Measurements from ENCODE around the gene SCGB2B2.

GRCh38 chr19:34651747-34652146, 25.2 kb downstream of the SCGB2B2 start:
- TF ChIP-seq CTCF (conservative IDR thresholded peaks at IDR 0.05 in 1 of 2, IDR thresholded peaks at IDR 0.05 in 1 of 2; ENCODE audit: extremely low read depth in 1 of 2, insufficient read depth in 1 of 2, low read depth in 1 of 2, low read length in 2 of 2), result no peak
- no peak for TF ChIP-seq EZH2 (IDR thresholded peaks at IDR 0.05; ENCODE audit: borderline replicate concordance, low read length)
